ENCODE measurements around the gene FAM181A. TPM values are rescaled to one million over a fixed set of nuclear protein-coding genes. Genes with fewer than 3 reads are reported as not detected.

Gene FAM181A
- polyA plus RNA-seq, 1 donor (not counting 4 experiments of a cell fraction or from before 2014, with no cell fraction given): 0.04 TPM

DNA sequence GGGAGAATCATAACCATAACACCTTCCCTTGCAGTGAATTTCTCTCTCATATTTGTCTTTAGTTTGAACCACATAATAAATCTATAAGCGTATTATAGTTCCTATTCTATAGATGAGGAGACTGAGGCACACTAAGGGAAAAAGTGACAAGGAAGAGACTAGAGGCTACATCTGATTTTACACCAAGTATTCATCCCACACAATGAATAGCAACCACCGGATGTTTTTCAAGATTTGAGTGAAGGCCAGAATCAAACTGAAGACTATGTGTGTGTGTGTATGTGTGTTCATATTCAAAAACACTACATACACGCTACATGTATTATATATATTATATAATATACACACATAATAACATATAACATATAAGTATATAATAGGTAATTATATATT is 44.5 kb downstream of the FAM181A start:
- H3K36me3 ChIP-seq (ENCODE audit: control insufficient read depth in 2 of 2, extremely low read depth in 1 of 2, insufficient read depth in 2 of 2, low read length in 2 of 2): no peaks in the 10 kb centered on the region
- no peak overlapping the region for H3K27ac ChIP-seq (ENCODE audit: control insufficient read depth, insufficient read depth, low read length)
- no peak overlapping the region for H3K4me2 ChIP-seq (ENCODE audit: control insufficient read depth, extremely low read depth, insufficient read depth, low read depth, low read length)
- DNase-seq (ENCODE audit: low read depth, low spot score): no peak
- H3K79me2 ChIP-seq (ENCODE audit: control insufficient read depth, insufficient read depth, low read length): no peaks in the 10 kb centered on the region
- H2AFZ ChIP-seq (ENCODE audit: control insufficient read depth, low read length): no peak overlapping the region
- H3K4me1 ChIP-seq (ENCODE audit: control insufficient read depth, extremely low read depth, insufficient read depth, low read length): no peaks in the 10 kb centered on the region
- H3K27me3 ChIP-seq (ENCODE audit: control insufficient read depth, extremely low read depth, insufficient read depth, low read length): peaks cover 20% of the 10 kb centered on the region
- no peak overlapping the region for H3K4me3 ChIP-seq (ENCODE audit: control insufficient read depth in 2 of 3, extremely low read depth in 1 of 3, insufficient read depth in 2 of 3, low read depth in 1 of 3, low read length in 3 of 3)
- dilution Hi-C loops (cut with MboI; ENCODE audit: extremely low pct_ligation_motif_present, low sequenced_read_pairs): no loop called here
- no peaks in the 10 kb centered on the region for H3K9me3 ChIP-seq (ENCODE audit: control insufficient read depth, low read depth, low read length)
- H3K9ac ChIP-seq (ENCODE audit: control insufficient read depth, extremely low read depth, insufficient read depth, low read length): no peak overlapping the region
- no peak for FAIRE-seq
- H4K20me1 ChIP-seq (ENCODE audit: control insufficient read depth, extremely low read depth, insufficient read depth, low read length): no peaks in the 10 kb centered on the region
- TF ChIP-seq, protein P1, sequence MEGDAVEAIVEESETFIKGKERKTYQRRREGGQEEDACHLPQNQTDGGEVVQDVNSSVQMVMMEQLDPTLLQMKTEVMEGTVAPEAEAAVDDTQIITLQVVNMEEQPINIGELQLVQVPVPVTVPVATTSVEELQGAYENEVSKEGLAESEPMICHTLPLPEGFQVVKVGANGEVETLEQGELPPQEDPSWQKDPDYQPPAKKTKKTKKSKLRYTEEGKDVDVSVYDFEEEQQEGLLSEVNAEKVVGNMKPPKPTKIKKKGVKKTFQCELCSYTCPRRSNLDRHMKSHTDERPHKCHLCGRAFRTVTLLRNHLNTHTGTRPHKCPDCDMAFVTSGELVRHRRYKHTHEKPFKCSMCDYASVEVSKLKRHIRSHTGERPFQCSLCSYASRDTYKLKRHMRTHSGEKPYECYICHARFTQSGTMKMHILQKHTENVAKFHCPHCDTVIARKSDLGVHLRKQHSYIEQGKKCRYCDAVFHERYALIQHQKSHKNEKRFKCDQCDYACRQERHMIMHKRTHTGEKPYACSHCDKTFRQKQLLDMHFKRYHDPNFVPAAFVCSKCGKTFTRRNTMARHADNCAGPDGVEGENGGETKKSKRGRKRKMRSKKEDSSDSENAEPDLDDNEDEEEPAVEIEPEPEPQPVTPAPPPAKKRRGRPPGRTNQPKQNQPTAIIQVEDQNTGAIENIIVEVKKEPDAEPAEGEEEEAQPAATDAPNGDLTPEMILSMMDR (optimal IDR thresholded peaks at IDR 0.05 in 1 of 3, IDR thresholded peaks at IDR 0.05 in 1 of 3, conservative IDR thresholded peaks at IDR 0.05 in 1 of 3; ENCODE audit: extremely low read depth in 1 of 3, insufficient read depth in 2 of 3, low read length in 3 of 3): no peak
- no peak for TF ChIP-seq EZH2 (IDR thresholded peaks at IDR 0.05; ENCODE audit: low read length)
- H3K9me1 ChIP-seq (ENCODE audit: control insufficient read depth, extremely low read depth, insufficient read depth, low read length): no peaks in the 10 kb centered on the region

DNA sequence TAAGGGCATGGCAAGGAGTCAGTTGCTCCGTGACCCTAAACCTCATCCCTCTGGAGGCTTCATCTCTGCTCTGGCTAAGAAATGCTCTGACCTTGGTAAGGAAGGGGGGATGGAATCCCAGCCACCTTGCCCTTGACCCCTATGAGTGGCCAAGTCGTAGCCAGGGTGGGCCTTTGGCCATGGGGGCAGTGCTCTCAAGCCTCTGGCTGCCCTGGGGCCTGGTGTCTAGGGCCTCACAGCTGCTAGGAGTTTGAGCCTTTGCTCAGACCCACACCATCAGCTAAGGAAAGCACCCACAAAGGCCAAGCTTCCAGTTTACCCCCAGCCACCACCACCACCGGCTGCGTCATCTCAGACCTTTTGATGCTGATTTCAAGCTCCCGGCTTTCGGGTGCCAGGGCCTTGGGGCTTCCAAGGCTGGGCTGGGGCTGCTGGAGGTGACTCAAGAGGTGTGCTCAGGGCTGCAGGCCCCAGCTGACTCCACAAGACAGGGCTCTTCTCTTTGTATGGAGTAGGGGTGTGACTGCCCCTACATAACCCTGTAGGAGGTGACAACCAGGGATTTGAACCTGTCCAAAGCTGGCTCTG is 45.6 kb downstream of the FAM181A start:
- no peak for FAIRE-seq
- Histone ChIP-seq H2AFZ (ENCODE audit: control insufficient read depth, low read length) (no peak overlapping the region), H3K27ac (ENCODE audit: control insufficient read depth, insufficient read depth, low read length) (no peak overlapping the region), H3K9me3 (ENCODE audit: control insufficient read depth, low read depth, low read length) (no peaks in the 10 kb centered on the region), H3K79me2 (ENCODE audit: control insufficient read depth, insufficient read depth, low read length) (no peaks in the 10 kb centered on the region), H3K9me1 (ENCODE audit: control insufficient read depth, extremely low read depth, insufficient read depth, low read length) (no peaks in the 10 kb centered on the region), H3K9ac (ENCODE audit: control insufficient read depth, extremely low read depth, insufficient read depth, low read length) (no peak overlapping the region), H3K4me3 (ENCODE audit: control insufficient read depth in 2 of 3, extremely low read depth in 1 of 3, insufficient read depth in 2 of 3, low read depth in 1 of 3, low read length in 3 of 3) (no peak overlapping the region), H3K27me3 (ENCODE audit: control insufficient read depth, extremely low read depth, insufficient read depth, low read length) (peaks cover 20% of the 10 kb centered on the region), H3K4me1 (ENCODE audit: control insufficient read depth, extremely low read depth, insufficient read depth, low read length) (no peaks in the 10 kb centered on the region), H3K36me3 (ENCODE audit: control insufficient read depth in 2 of 2, extremely low read depth in 1 of 2, insufficient read depth in 2 of 2, low read length in 2 of 2) (no peaks in the 10 kb centered on the region), H4K20me1 (ENCODE audit: control insufficient read depth, extremely low read depth, insufficient read depth, low read length) (no peaks in the 10 kb centered on the region), H3K4me2 (ENCODE audit: control insufficient read depth, extremely low read depth, insufficient read depth, low read depth, low read length) (no peak overlapping the region)
- dilution Hi-C loops (cut with MboI; ENCODE audit: extremely low pct_ligation_motif_present, low sequenced_read_pairs): no loop called here
- DNase-seq (ENCODE audit: low read depth, low spot score): no peak
- TF ChIP-seq EZH2 (IDR thresholded peaks at IDR 0.05; ENCODE audit: low read length): no peak
- TF ChIP-seq, protein P1 (optimal IDR thresholded peaks at IDR 0.05 in 1 of 3, IDR thresholded peaks at IDR 0.05 in 1 of 3, conservative IDR thresholded peaks at IDR 0.05 in 1 of 3; ENCODE audit: extremely low read depth in 1 of 3, insufficient read depth in 2 of 3, low read length in 3 of 3): no peak

Measured in keratinocyte (primary cell).